Measurements from ENCODE around the gene IFFO2. TPM values are rescaled to one million over a fixed set of nuclear protein-coding genes. Genes with fewer than 3 reads are reported as not detected.

The IFFO2 gene
- total RNA-seq, 1 donor from 2014 or later: 107 TPM

DNA sequence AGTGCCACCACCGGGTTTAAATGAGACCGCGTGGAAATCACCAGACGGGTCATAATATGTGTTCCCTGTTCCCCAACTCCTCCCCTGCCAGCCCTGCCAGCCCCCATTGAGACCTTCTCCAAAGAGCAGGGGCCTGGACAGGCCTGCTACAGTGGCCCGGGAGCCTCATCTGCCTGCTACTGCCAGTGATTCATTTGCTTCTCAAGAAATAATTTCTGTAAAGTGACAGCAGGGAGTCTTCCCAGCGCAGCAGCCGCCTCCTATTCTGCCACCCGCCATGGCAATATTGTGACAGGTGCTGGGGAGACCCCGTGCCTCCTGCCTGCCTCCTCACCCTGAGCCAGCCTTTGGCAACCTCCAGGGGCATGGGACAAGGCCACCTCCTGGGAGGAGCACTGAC lies 8.9 kb downstream of the IFFO2 start:
- TF ChIP-seq, protein P1, sequence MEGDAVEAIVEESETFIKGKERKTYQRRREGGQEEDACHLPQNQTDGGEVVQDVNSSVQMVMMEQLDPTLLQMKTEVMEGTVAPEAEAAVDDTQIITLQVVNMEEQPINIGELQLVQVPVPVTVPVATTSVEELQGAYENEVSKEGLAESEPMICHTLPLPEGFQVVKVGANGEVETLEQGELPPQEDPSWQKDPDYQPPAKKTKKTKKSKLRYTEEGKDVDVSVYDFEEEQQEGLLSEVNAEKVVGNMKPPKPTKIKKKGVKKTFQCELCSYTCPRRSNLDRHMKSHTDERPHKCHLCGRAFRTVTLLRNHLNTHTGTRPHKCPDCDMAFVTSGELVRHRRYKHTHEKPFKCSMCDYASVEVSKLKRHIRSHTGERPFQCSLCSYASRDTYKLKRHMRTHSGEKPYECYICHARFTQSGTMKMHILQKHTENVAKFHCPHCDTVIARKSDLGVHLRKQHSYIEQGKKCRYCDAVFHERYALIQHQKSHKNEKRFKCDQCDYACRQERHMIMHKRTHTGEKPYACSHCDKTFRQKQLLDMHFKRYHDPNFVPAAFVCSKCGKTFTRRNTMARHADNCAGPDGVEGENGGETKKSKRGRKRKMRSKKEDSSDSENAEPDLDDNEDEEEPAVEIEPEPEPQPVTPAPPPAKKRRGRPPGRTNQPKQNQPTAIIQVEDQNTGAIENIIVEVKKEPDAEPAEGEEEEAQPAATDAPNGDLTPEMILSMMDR (conservative IDR thresholded peaks at IDR 0.05; ENCODE audit: low read depth, low read length): no peak
- no peak overlapping the region for H3K4me3 ChIP-seq (ENCODE audit: low read depth, low read length)
- DNase-seq (ENCODE audit: low read depth): no peak

DNA sequence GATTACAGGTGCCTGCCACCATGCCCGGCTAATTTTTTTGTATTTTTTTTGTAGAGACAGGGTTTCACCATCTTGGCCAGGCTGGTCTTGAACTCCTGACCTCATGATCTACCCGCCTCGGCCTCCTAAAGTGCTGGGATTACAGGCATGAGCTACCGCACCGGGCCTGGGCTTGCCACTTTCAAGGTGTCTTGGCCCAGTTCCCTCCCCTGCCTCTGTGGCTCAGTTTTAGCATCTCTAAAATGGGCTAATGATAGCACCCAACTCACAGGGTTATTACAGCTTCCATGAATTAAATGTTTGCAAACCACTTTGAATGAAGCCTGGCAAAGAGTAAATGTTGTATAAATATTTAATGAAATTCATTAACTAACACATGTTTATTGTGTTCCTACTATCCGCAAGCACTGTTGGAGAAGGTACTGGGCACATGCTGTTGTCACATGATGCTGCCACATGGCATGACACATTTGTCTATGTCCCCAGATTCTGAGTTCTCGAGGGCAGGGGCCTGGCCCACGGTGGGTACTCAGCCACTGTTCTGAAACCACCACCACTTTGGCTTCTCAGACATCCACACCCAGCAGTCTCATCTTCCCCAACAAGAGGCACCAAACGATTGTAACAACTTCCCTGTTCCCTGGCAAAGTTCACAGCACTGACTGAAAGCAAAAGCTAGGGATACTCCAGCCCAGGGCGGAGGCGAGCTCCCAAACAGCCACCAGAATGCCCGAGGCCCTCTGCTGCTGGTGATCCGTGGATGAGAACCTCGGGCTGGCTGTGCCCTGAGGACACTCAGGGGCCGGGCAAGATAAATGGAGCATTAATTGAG lies 9.7 kb downstream of the IFFO2 start:
- no peak overlapping the region for H3K4me3 ChIP-seq (ENCODE audit: low read depth, low read length)
- no peak for DNase-seq (ENCODE audit: low read depth)
- TF ChIP-seq, protein P1 (conservative IDR thresholded peaks at IDR 0.05; ENCODE audit: low read depth, low read length): no peak

DNA sequence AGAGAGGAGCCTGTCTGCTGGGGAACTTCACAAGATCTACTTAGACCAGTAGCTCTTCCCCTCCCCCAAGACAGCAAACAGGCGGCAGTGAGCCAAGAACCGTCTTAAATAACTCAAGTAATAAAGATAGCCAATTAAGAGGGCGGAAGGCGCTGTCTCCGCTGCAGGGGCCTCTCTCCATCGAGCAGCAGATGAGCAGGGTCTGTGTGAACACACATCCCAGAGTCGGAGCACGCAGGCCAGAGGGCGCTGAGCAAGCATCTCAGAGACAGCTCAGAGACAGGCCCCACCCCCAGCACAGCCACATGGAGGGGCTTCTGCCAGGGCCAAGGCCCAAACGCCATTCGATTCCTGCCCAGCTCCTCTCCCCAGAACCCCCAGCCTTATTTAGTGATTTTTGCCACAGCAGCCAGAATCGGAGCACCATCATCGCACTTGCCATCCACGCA lies 11.1 kb downstream of the IFFO2 start:
- H3K4me3 ChIP-seq (ENCODE audit: low read depth, low read length): no peak overlapping the region
- TF ChIP-seq, protein P1 (conservative IDR thresholded peaks at IDR 0.05; ENCODE audit: low read depth, low read length): no peak
- no peak for DNase-seq (ENCODE audit: low read depth)

DNA sequence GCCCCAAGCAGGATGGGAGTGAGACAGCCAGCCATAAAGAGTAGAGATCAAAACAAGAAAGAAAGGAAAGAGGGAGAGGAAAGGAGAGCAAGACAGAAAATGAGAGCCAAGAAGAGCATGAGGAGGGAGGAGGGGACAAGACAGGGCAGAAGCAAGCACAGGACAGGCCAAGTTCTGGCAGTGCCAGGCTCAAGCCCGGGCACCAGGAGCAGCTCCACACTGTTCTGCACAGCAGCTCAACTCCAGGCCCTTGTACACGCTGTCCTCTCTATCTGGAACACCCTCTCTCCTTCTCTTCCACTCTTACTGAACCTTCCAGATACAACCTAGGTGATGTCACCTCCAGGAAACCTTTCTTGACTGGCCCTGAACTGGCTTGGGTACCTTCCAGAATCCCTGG lies 11.7 kb downstream of the IFFO2 start:
- DNase-seq (ENCODE audit: low read depth): no peak
- H3K4me3 ChIP-seq (ENCODE audit: low read depth, low read length): no peak overlapping the region
- TF ChIP-seq, protein P1 (conservative IDR thresholded peaks at IDR 0.05; ENCODE audit: low read depth, low read length): no peak

DNA sequence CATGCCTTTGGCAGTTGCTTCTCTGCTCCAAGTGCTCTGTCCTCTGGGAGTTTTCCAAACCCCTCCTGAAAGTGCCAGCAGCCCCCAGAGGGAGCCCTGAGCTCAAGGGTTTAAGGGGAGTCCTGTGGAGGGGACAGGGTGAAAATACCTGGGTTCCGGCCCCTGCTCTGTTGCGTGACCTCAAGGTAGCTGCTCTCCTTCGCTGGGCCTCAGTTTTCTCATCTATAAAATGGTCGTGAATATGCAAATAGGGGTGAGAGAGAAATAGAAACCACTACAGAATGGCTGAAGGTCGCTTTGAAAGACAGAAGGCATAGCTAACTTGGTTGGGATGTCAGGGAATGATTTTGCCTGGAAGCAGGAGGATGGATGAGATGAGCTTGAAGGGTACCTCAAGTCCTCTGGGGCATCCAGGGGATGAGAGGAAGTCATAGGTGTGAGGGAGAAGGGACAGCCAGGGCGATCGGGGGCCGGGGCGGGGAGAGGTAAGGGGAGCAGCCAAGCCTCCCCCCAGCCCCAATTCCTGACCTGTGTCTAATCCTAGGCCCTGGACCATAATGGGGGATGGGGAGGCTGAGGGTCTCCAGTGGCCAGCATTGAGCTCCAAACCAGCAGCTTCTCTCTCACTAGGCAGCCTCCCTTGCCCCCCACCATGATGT lies 12.4 kb downstream of the IFFO2 start:
- DNase-seq (ENCODE audit: low read depth): no peak
- H3K4me3 ChIP-seq (ENCODE audit: low read depth, low read length): no peak overlapping the region
- TF ChIP-seq, protein P1 (conservative IDR thresholded peaks at IDR 0.05; ENCODE audit: low read depth, low read length): no peak

DNA sequence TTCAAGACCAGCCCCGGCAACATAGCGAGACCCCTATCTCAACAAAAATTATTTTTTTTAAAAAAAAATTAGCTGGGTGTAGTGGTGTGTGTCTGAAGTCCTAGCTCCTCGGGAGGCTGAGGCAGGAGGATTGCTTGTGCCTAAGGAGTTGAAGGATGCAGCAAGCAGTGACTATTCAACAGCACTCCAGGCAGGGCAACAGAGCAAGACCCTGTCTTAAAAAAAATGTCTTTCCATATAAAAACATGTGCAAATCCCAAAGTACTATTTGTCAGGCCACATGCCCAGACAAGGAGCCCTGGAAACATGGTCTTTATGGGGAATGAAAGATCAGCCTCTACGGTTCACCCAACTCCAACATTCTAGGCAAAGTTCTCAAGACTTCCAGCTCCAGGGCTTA lies 13.3 kb downstream of the IFFO2 start:
- H3K4me3 ChIP-seq (ENCODE audit: low read depth, low read length): no peak overlapping the region
- TF ChIP-seq, protein P1 (conservative IDR thresholded peaks at IDR 0.05; ENCODE audit: low read depth, low read length): no peak
- no peak for DNase-seq (ENCODE audit: low read depth)

Data from epithelial cell of proximal tubule (primary cell).